Neural progenitor cell (in vitro differentiated cells): ENCODE data around the gene LSM3. TPM values are rescaled to one million over a fixed set of nuclear protein-coding genes. Genes with fewer than 3 reads are reported as not detected.

Experiments used
- DNase-seq: peaks from one replicate; pipeline ENCODE4 v3.0.0-alpha.2; 2016; ENCODE audit warnings: low spot score
- H2AFZ ChIP-seq: fragments of 200-600 bp; sonication (generic); replicated peaks from 2 replicates; pipeline ENCODE4 v1.6.1; 2016; ENCODE audit warnings: antibody characterized with exemption
- H3F3A ChIP-seq: fragments of 200-600 bp; sonication (generic); 2 replicates; pipeline ENCODE4 v1.6.1; 2016; ENCODE audit warnings: antibody characterized with exemption, low read depth
- H3K27ac ChIP-seq: fragments of 200-600 bp; sonication (generic); 2 replicates; pipeline ENCODE4 v1.5.1; 2016; ENCODE audit warnings: mild to moderate bottlenecking
- H3K27me3 ChIP-seq: fragments of 200-600 bp; sonication (generic); 2 replicates; pipeline ENCODE4 v1.6.1; 2016; ENCODE audit warnings: mild to moderate bottlenecking, moderate library complexity
- H3K36me3 ChIP-seq: fragments of 200-600 bp; sonication (generic); 2 replicates; pipeline ENCODE4 v1.5.1; 2016
- H3K4me1 ChIP-seq: fragments of 200-600 bp; sonication (generic); 2 replicates; pipeline ENCODE4 v1.6.1; 2016; ENCODE audit warnings: mixed run types
- H3K4me2 ChIP-seq: fragments of 200-600 bp; sonication (generic); 2 replicates; pipeline ENCODE4 v1.6.1; 2016
- H3K4me3 ChIP-seq: fragments of 200-600 bp; sonication (generic); 2 replicates; pipeline ENCODE4 v1.5.1; 2016
- H3K79me2 ChIP-seq: fragments of 200-600 bp; sonication (generic); 2 replicates; pipeline ENCODE4 v1.6.1; 2016; ENCODE audit warnings: low read depth
- H3K9ac ChIP-seq: fragments of 200-600 bp; sonication (generic); 2 replicates; pipeline ENCODE4 v1.6.1; 2016
- H3K9me3 ChIP-seq: fragments of 200-600 bp; sonication (generic); 2 replicates; pipeline ENCODE4 v1.5.1; 2016; ENCODE audit warnings: low read depth
- H4K20me1 ChIP-seq: fragments of 200-600 bp; sonication (generic); 2 replicates; pipeline ENCODE4 v1.6.1; 2016; ENCODE audit warnings: low read depth
- H3K27ac Mint-ChIP-seq: 3 replicates; pipeline ENCODE4 v1.8.0; 2021; ENCODE audit warnings: mixed read lengths
- H3K27me3 Mint-ChIP-seq: 2 replicates; pipeline ENCODE4 v1.8.0; 2022; ENCODE audit warnings: low read depth, mild to moderate bottlenecking, inconsistent platforms, moderate library complexity, mixed read lengths; ENCODE audit not compliant: insufficient read depth
- H3K36me3 Mint-ChIP-seq: 3 replicates; pipeline ENCODE4 v1.8.0; 2021; ENCODE audit warnings: mixed read lengths
- H3K4me1 Mint-ChIP-seq: 3 replicates; pipeline ENCODE4 v1.8.0; 2021; ENCODE audit warnings: mixed read lengths
- H3K4me3 Mint-ChIP-seq: 3 replicates; pipeline ENCODE4 v1.8.0; 2021; ENCODE audit warnings: mild to moderate bottlenecking, moderate library complexity, mixed read lengths
- H3K9me3 Mint-ChIP-seq: 3 replicates; pipeline ENCODE4 v1.8.0; 2020; ENCODE audit warnings: mixed read lengths
- CTCF ChIP-seq: fragments of 200-600 bp; sonication (generic); IDR thresholded peaks from 2 replicates; pipeline ENCODE4 v1.5.1; 2017; ENCODE audit warnings: antibody characterized with exemption, mild to moderate bottlenecking
- EZH2 ChIP-seq: fragments of 200-600 bp; sonication (generic); IDR thresholded peaks from 2 replicates; pipeline ENCODE4 v1.6.1; 2017; ENCODE audit warnings: antibody characterized with exemption, mild to moderate bottlenecking, moderate library complexity
- EZH2phosphoT487 ChIP-seq: fragments of 200-600 bp; sonication (generic); IDR thresholded peaks from 2 replicates; pipeline ENCODE4 v1.6.1; 2017; ENCODE audit warnings: antibody characterized with exemption
- total RNA-seq: library from RNA; depleted of rRNA; stranded (reverse); fragments of >200 nt; gene quantifications from 2 replicates; pipeline ENCODE4 v1.2.3, GENCODE V29; 2015; ENCODE audit warnings: low replicate concordance

The LSM3 gene
- total RNA-seq, 1 donor from 2014 or later, result 36.2 TPM

- Histone ChIP-seq H2AFZ (no peak overlapping the region), H3F3A (no peaks in the 10 kb centered on the region), H4K20me1 (peaks cover 4% of the 10 kb centered on the region), H3K4me3 (no peak overlapping the region), H3K27me3 (no peaks in the 10 kb centered on the region), H3K4me1 (no peaks in the 10 kb centered on the region), H3K4me2 (no peak overlapping the region), H3K36me3 (no peaks in the 10 kb centered on the region), H3K27ac (no peak overlapping the region), H3K9ac (no peak overlapping the region), H3K79me2 (no peaks in the 10 kb centered on the region), H3K9me3 (no peaks in the 10 kb centered on the region)
- H3K4me3 Mint-ChIP-seq, result no peak overlapping the region
- no peaks in the 10 kb centered on the region for H3K9me3 Mint-ChIP-seq
- H3K27ac Mint-ChIP-seq, result no peak overlapping the region
- peaks cover 6% of the 10 kb centered on the region for H3K4me1 Mint-ChIP-seq
- TF ChIP-seq CTCF, result no peak
- TF ChIP-seq EZH2, result no peak
- TF ChIP-seq EZH2phosphoT487, result no peak
- H3K27me3 Mint-ChIP-seq, result peaks cover 4% of the 10 kb centered on the region
- DNase-seq, result no peak
- peaks cover 29% of the 10 kb centered on the region for H3K36me3 Mint-ChIP-seq
Measured at GRCh38 chr3:14150078-14150477, 28.5 kb upstream of the LSM3 start.

- Histone ChIP-seq H3K4me3 (no peak overlapping the region), H3K79me2 (no peaks in the 10 kb centered on the region), H3K4me2 (no peak overlapping the region), H2AFZ (no peak overlapping the region), H3K27ac (no peak overlapping the region), H4K20me1 (peaks cover 4% of the 10 kb centered on the region), H3K4me1 (no peaks in the 10 kb centered on the region), H3K9me3 (no peaks in the 10 kb centered on the region), H3K9ac (no peak overlapping the region), H3K27me3 (no peaks in the 10 kb centered on the region), H3K36me3 (no peaks in the 10 kb centered on the region), H3F3A (no peaks in the 10 kb centered on the region)
- Mint-ChIP-seq H3K27ac (peak overlapping the region; percentile 86), H3K9me3 (no peaks in the 10 kb centered on the region), H3K4me3 (no peak overlapping the region), H3K36me3 (peaks cover 27% of the 10 kb centered on the region), H3K4me1 (peaks cover 2% of the 10 kb centered on the region), H3K27me3 (peaks cover 4% of the 10 kb centered on the region)
- no peak for DNase-seq
- TF ChIP-seq EZH2 (no peak), EZH2phosphoT487 (no peak), CTCF (no peak)
Measured at GRCh38 chr3:14150491-14151230, 28.0 kb upstream of the LSM3 start.

GRCh38 chr3:14151471-14152083 lies 27.0 kb upstream of the LSM3 start:
- Mint-ChIP-seq H3K27me3 (peaks cover 4% of the 10 kb centered on the region), H3K27ac (no peak overlapping the region), H3K4me1 (no peaks in the 10 kb centered on the region), H3K4me3 (no peak overlapping the region), H3K36me3 (peaks cover 31% of the 10 kb centered on the region), H3K9me3 (no peaks in the 10 kb centered on the region)
- no peak for DNase-seq
- peaks cover 4% of the 10 kb centered on the region for H4K20me1 ChIP-seq
- no peak overlapping the region for H3K9ac ChIP-seq
- no peaks in the 10 kb centered on the region for H3F3A ChIP-seq
- no peak overlapping the region for H2AFZ ChIP-seq
- TF ChIP-seq EZH2phosphoT487 (no peak), CTCF (no peak), EZH2 (no peak)
- H3K79me2 ChIP-seq, result no peaks in the 10 kb centered on the region
- no peak overlapping the region for H3K27ac ChIP-seq
- no peaks in the 10 kb centered on the region for H3K9me3 ChIP-seq
- no peak overlapping the region for H3K4me3 ChIP-seq
- no peaks in the 10 kb centered on the region for H3K36me3 ChIP-seq
- H3K4me1 ChIP-seq, result no peaks in the 10 kb centered on the region
- H3K27me3 ChIP-seq, result no peaks in the 10 kb centered on the region
- no peak overlapping the region for H3K4me2 ChIP-seq
